HepG2 (cell line): ENCODE data around the gene CHRM5. TPM values are rescaled to one million over a fixed set of nuclear protein-coding genes. Genes with fewer than 3 reads are reported as not detected.

Experiments
- ATAC-seq: fragments of 200-7000 bp; cut with Tn5 transposase; 3 replicates; pipeline ENCODE4 v1.9.1; 2020; ENCODE audit warnings: mild to moderate bottlenecking, moderate library complexity
- BruUV-seq: library from RNA; stranded (reverse); fragments of 400-500 nt; replicated peaks from 2 replicates; lab custom pipeline; 2021; lab: Mats Ljungman, UMichigan
- CTCF ChIA-PET: fragments of 300-600 bp; formaldehyde crosslinking; extraction: SDS; loops from one replicate; lab custom pipeline; 2021; ENCODE audit warnings: low total read pairs, inconsistent platforms, low intra/inter-chr PET ratio; lab: Yijun Ruan, JAX
- POLR2A ChIA-PET: fragments of 350-600 bp; sonication (Branson Sonifier 250); formaldehyde crosslinking; loops from one replicate; lab custom pipeline; 2020; ENCODE audit warnings: antibody characterized with exemption, inconsistent platforms; lab: Yijun Ruan, JAX
- DNase-seq: peaks from one replicate; pipeline ENCODE4 v3.0.0-alpha.2; 2015; ENCODE audit warnings: low spot score
- FAIRE-seq: peaks from 3 replicates; lab custom pipeline; 2011; peaks lifted over from hg19 to GRCh38; lab: Jason Lieb, UNC
- H2AFZ ChIP-seq: one replicate; pipeline ENCODE4 v1.6.1; 2011; ENCODE audit warnings: low read length, inconsistent platforms
- H3K27ac ChIP-seq: fragments of 300-600 bp; 3 replicates; pipeline ENCODE4 v1.8.0; 2011; ENCODE audit warnings: mixed run types, mild to moderate bottlenecking, mixed read lengths, low read length, inconsistent platforms; ENCODE audit not compliant: insufficient read depth; ENCODE audit errors: extremely low read length
- H3K27me3 ChIP-seq, 2 experiments: fragments of 200-600 bp in 1 of 2; 2 replicates in 1 of 2; 3 replicates in 1 of 2; pipeline versions ENCODE4 v1.6.0 to v1.8.0; 2011; ENCODE audit warnings: low read length in 2 of 2, mild to moderate bottlenecking in 2 of 2, moderate library complexity in 2 of 2, inconsistent platforms in 1 of 2; ENCODE audit not compliant: insufficient read depth in 2 of 2, control insufficient read depth in 1 of 2
- H3K36me3 ChIP-seq, 2 experiments: fragments of 200-600 bp in 1 of 2; replicated peaks in 1 of 2; 2 replicates in 1 of 2; 3 replicates in 1 of 2; pipeline versions ENCODE4 v1.5.1 to v1.8.0; 2011; ENCODE audit warnings: low read length in 2 of 2, inconsistent platforms in 1 of 2; ENCODE audit not compliant: insufficient read depth in 2 of 2, control insufficient read depth in 1 of 2
- H3K4me1 ChIP-seq: 2 replicates; pipeline ENCODE4 v1.5.1; 2012; ENCODE audit warnings: low read length, inconsistent platforms; ENCODE audit not compliant: insufficient read depth
- H3K4me2 ChIP-seq: 2 replicates; pipeline ENCODE4 v1.6.0; 2011; ENCODE audit warnings: low read depth, low read length, inconsistent platforms
- H3K4me3 ChIP-seq, 3 experiments: fragments of 200-600 bp in 1 of 3; sonication (generic), shearing (Covaris generic) in 1 of 3; replicated peaks in 1 of 3; 2 replicates each; pipeline ENCODE4 v1.5.1; 2011 to 2016; ENCODE audit warnings: low read length in 3 of 3, inconsistent platforms in 2 of 3, low read depth in 2 of 3, mild to moderate bottlenecking in 2 of 3, control low read depth in 1 of 3, mixed read lengths in 1 of 3; ENCODE audit not compliant: insufficient read depth in 1 of 3
- H3K79me2 ChIP-seq: one replicate; pipeline ENCODE4 v1.6.1; 2011; ENCODE audit warnings: low read length, inconsistent platforms; ENCODE audit not compliant: insufficient read depth
- H3K9ac ChIP-seq: 2 replicates; pipeline ENCODE4 v1.6.0; 2011; ENCODE audit warnings: mild to moderate bottlenecking, low read depth, low read length, inconsistent platforms; ENCODE audit not compliant: insufficient read depth
- H3K9me3 ChIP-seq: 2 replicates; pipeline ENCODE4 v1.5.1; 2012; ENCODE audit warnings: mild to moderate bottlenecking, low read length
- H4K20me1 ChIP-seq: 2 replicates; pipeline ENCODE4 v1.6.0; 2011; ENCODE audit warnings: inconsistent platforms, mild to moderate bottlenecking, low read length, moderate library complexity; ENCODE audit not compliant: insufficient read depth
- ETV5 ChIP-seq: IDR thresholded peaks from 2 replicates; pipeline ENCODE4 v1.6.1; 2018; ENCODE audit warnings: missing biosample characterization, missing genetic modification reagents, inconsistent platforms, borderline replicate concordance
- HOXD1 ChIP-seq: sonication (generic); formaldehyde crosslinking; IDR thresholded peaks from 2 replicates; pipeline ENCODE4 v1.5.0; 2020; ENCODE audit warnings: missing genetic modification reagents
- IRF2 ChIP-seq: IDR thresholded peaks from 2 replicates; pipeline ENCODE4 v1.6.1; 2018; ENCODE audit warnings: missing genetic modification reagents, missing compliant biosample characterization
- KMT2A ChIP-seq: sonication (generic); formaldehyde crosslinking; IDR thresholded peaks from 2 replicates; pipeline ENCODE4 v1.4.0; 2020; ENCODE audit warnings: missing genetic modification reagents
- MEIS2 ChIP-seq: sonication (generic); formaldehyde crosslinking; IDR thresholded peaks from 2 replicates; pipeline ENCODE4 v1.9.0; 2021; ENCODE audit warnings: mild to moderate bottlenecking, missing genetic modification reagents
- MLLT10 ChIP-seq: sonication (generic); formaldehyde crosslinking; IDR thresholded peaks from 2 replicates; pipeline ENCODE4 v1.4.0; 2020; ENCODE audit warnings: missing genetic modification reagents
- PATZ1 ChIP-seq: sonication (generic); formaldehyde crosslinking; IDR thresholded peaks from 2 replicates; pipeline ENCODE4 v1.4.0; 2020; ENCODE audit warnings: missing genetic modification reagents
- PPARG ChIP-seq: conservative IDR thresholded peaks from 2 replicates; pipeline ENCODE4 v1.6.1; 2016; ENCODE audit warnings: missing biosample characterization, missing genetic modification reagents
- RELA ChIP-seq: sonication (generic); formaldehyde crosslinking; IDR thresholded peaks from 2 replicates; pipeline ENCODE4 v1.4.0; 2020; ENCODE audit warnings: missing genetic modification reagents
- SMARCC2 ChIP-seq: fragments of 450-650 bp; IDR thresholded peaks from 2 replicates; pipeline ENCODE4 v1.6.1; 2017; ENCODE audit warnings: antibody characterized with exemption, mild to moderate bottlenecking
- ZFY ChIP-seq: sonication (generic); formaldehyde crosslinking; IDR thresholded peaks from 2 replicates; pipeline ENCODE4 v1.4.0; 2020; ENCODE audit warnings: missing genetic modification reagents
- ZNF350 ChIP-seq: sonication (generic); formaldehyde crosslinking; IDR thresholded peaks from 2 replicates; pipeline ENCODE4 v1.4.0; 2020; ENCODE audit warnings: mild to moderate bottlenecking, low read depth, missing genetic modification reagents, borderline replicate concordance
- ZNF567 ChIP-seq: sonication (generic); formaldehyde crosslinking; IDR thresholded peaks from 2 replicates; pipeline ENCODE4 v1.8.1; 2023; ENCODE audit warnings: mild to moderate bottlenecking, missing genetic modification reagents, borderline replicate concordance
- ZNF605 ChIP-seq: sonication (generic); formaldehyde crosslinking; IDR thresholded peaks from 2 replicates; pipeline ENCODE4 v1.8.0; 2022; ENCODE audit warnings: mild to moderate bottlenecking, missing genetic modification reagents
- ZNF709 ChIP-seq: sonication (generic); formaldehyde crosslinking; IDR thresholded peaks from 2 replicates; pipeline ENCODE4 v1.5.0; 2020; ENCODE audit warnings: mild to moderate bottlenecking, missing genetic modification reagents
- ZNF766 ChIP-seq: sonication (generic); formaldehyde crosslinking; IDR thresholded peaks from 2 replicates; pipeline ENCODE4 v1.5.0; 2020; ENCODE audit warnings: missing genetic modification reagents, borderline replicate concordance
- ZNF839 ChIP-seq: sonication (generic); formaldehyde crosslinking; IDR thresholded peaks from 2 replicates; pipeline ENCODE4 v1.4.0; 2020; ENCODE audit warnings: missing genetic modification reagents, mild to moderate bottlenecking, borderline replicate concordance
- WGBS: methylation state at CpG from one replicate; pipeline ENCODE4 v1.1.6; 2017; ENCODE audit warnings: low lambda C conversion rate; 5-methylcytosine and 5-hydroxymethylcytosine counted together
- in situ Hi-C: cut with HindIII; loops from 2 replicates; pipeline ENCODE4 v1.10.0; 2017; ENCODE audit warnings: low pct_unique_long_range_greater_than_20kb; ENCODE audit not compliant: extremely low pct_ligation_motif_present
- intact Hi-C: fragments of 100-400 bp; cut with micrococcal nuclease; formaldehyde crosslinking; loops from one replicate; pipeline ENCODE4 v1.10.0; 2022; ENCODE audit not compliant: unreplicated experiment
- polyA plus RNA-seq, 8 experiments: library from polyadenylated mRNA; depleted of rRNA in 3 of 8; stranded (reverse) in 7 of 8; unstranded in 1 of 8; fragments of >200 nt; fragmentation: Illumina TruSeq in 4 of 8; extraction: Trizol in 4 of 8; gene quantifications; 2 replicates each; pipeline versions ENCODE4 v1.2.1 to v1.2.3, GENCODE V29; 2011 to 2016; ENCODE audit warnings: low read depth in 4 of 8, missing spikeins in 1 of 8, mixed read lengths in 1 of 8; ENCODE audit not compliant: insufficient read depth in 1 of 8
- total RNA-seq, 5 experiments: library from RNA; depleted of rRNA; stranded (reverse); fragments of >200 nt; fragmentation: Illumina TruSeq; extraction: Trizol; gene quantifications; 2 replicates each; pipeline ENCODE4 v1.2.3, GENCODE V29; 2016; ENCODE audit warnings: low read depth in 1 of 5
- TF ChIP-seq, protein P1 (sequence below): sonication (generic); formaldehyde crosslinking; IDR thresholded peaks from 2 replicates; pipeline ENCODE4 v1.5.1; 2020; ENCODE audit warnings: missing genetic modification reagents, mild to moderate bottlenecking, borderline replicate concordance

CHRM5 gene
- total and polyA plus RNA-seq, 2 of the 13 experiments (the other 11 are each of a cell fraction or from before 2014, with no cell fraction given) = not detected

GRCh38 chr15:34101366-34102174 is 133.3 kb downstream of the CHRM5 start, which contains the start of the genes EMC7 and PGBD4 (continued):
- TF ChIP-seq MLLT10 (CRISPR knock-in tag) (no peak), SMARCC2 (no peak), ZNF605 (CRISPR knock-in tag) (0 out of 2 replicates have a peak, but pooled peaks have one; percentile 54), PATZ1 (no peak), ETV5 (CRISPR knock-in tag) (peak; percentile 56; the same call in 1 of the 2 replicates), ZNF839 (peak; percentile 92; the same call in 1 of the 2 replicates), ZNF709 (no peak), RELA (CRISPR knock-in tag) (no peak)

DNA sequence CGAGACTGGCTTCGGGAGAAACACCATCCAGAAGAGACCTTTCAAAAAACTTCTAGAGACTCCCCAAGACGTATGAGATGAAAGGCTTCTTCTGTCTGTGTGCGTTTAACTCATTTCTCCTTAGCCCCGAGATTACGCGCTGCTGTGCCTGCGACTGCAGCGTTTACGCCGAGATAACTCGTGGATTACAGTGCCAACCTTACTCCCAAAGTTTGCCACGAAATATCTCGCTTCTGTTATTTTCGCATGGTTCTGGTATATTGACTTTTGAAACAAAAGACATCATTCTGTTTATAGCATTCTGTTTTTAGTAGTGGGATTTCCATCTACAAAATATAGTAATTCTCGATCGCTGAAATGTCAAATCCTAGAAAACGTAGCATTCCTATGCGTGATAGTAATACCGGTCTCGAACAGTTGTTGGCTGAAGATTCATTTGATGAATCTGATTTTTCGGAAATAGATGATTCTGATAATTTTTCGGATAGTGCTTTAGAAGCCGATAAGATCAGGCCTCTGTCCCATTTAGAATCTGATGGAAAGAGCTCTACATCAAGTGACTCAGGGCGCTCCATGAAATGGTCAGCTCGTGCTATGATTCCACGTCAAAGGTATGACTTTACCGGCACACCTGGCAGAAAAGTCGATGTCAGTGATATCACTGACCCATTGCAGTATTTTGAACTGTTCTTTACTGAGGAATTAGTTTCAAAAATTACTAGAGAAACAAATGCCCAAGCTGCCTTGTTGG is 134.1 kb downstream of the CHRM5 start:
- Histone ChIP-seq H3K79me2 (peaks cover 45% of the 10 kb centered on the region), H3K4me3 (peak overlapping the region; percentile 75 to 95 (median 92)), H3K4me1 (peaks cover 27% of the 10 kb centered on the region), H3K9ac (peak overlapping the region; percentile 91), H3K27me3 (peaks cover 0 to 3% of the 10 kb centered on the region in 2 experiments; a peak in 1 of 5 replicates), H3K9me3 (no peaks in the 10 kb centered on the region), H3K4me2 (peak overlapping the region; percentile 84), H3K36me3 (no peaks in the 10 kb centered on the region), H2AFZ (peak overlapping the region; percentile 88), H3K27ac (peak overlapping the region; percentile 72), H4K20me1 (no peaks in the 10 kb centered on the region)
- in situ Hi-C loops = no loop called here
- FAIRE-seq (no peak), DNase-seq (no peak), ATAC-seq (peak; percentile 22)
- ChIA-PET CTCF (no interaction called here), POLR2A (interaction anchor here (0.7 to 2.8 kb wide), 13 partner anchors 8 to 240 kb away, joined by 3 to 16 read pairs (median 5); partner anchors contain the start of genes EMC4 and KATNBL1)
- 11% methylated on average over 27 of the region's 29 CpGs for WGBS
- BruUV-seq = TSS peak; percentile 88
- intact Hi-C loops = loop anchor here (1.0 to 10.0 kb wide), 2 partner anchors 122 to 242 kb away; partner anchors contain the start of genes NOP10 and NUTM1
- TF ChIP-seq ZNF350 (CRISPR knock-in tag) (peak; percentile 8; the same call in 1 of the 2 replicates), HOXD1 (CRISPR knock-in tag) (no peak), KMT2A (0 out of 2 replicates have a peak, but pooled peaks have one; percentile 9), MLLT10 (CRISPR knock-in tag) (no peak), ZNF766 (CRISPR knock-in tag) (no peak), ZNF567 (CRISPR knock-in tag) (peak; percentile 70; the same call in 1 of the 2 replicates), MEIS2 (0 out of 2 replicates have a peak, but pooled peaks have one; percentile 3), ZFY (CRISPR knock-in tag) (0 out of 2 replicates have a peak, but pooled peaks have one; percentile 48), PPARG (CRISPR knock-in tag) (no peak), IRF2 (CRISPR knock-in tag) (0 out of 2 replicates have a peak, but pooled peaks have one; percentile 3)
- TF ChIP-seq, protein P1, sequence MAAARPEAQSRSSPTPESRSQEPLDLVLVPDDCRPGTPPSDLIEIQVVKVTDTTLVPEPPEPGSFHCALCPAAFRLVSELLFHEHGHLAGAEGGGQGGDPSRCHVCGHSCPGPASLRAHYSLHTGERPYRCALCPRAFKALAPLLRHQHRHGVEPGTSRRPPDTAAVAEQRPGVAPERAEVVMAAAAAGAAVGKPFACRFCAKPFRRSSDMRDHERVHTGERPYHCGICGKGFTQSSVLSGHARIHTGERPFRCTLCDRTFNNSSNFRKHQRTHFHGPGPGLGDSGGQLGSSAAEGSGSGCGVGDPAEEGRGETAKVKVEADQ (CRISPR knock-in tag) = peak; percentile 31; the same call in 1 of the 2 replicates
